ENCODE measurements around the gene MAP3K14. TPM values are rescaled to one million over a fixed set of nuclear protein-coding genes. Genes with fewer than 3 reads are reported as not detected.

The MAP3K14 gene
- total RNA-seq, 1 experiment from 2014 or later, result 7.8 TPM

GRCh38 chr17:45223539-45224528 is 93.0 kb downstream of the MAP3K14 start:
- Histone ChIP-seq H4K5ac (ENCODE audit: insufficient read length, low read depth, low read length) (no peak overlapping the region), H4K8ac (replicated peaks; ENCODE audit: insufficient read length, low read depth, low read length) (no peak overlapping the region), H4K20me1 (ENCODE audit: control insufficient read depth, insufficient read depth, insufficient read length) (no peaks in the 10 kb centered on the region), H3K9me3 (ENCODE audit: control insufficient read depth, low read depth, low read length) (no peaks in the 10 kb centered on the region), H3K4ac (ENCODE audit: low read depth, low read length) (no peak overlapping the region), H2BK15ac (ENCODE audit: low read depth, low read length) (no peak overlapping the region), H3K23me2 (ENCODE audit: insufficient read length, low read depth, low read length, poor library complexity, severe bottlenecking) (peaks cover 10% of the 10 kb centered on the region), H3K27me3 (ENCODE audit: insufficient read depth, low read length) (peaks cover 13% of the 10 kb centered on the region), H3T11ph (ENCODE audit: low read length) (no peak overlapping the region), H3K4me1 (ENCODE audit: insufficient read depth, low read length) (no peaks in the 10 kb centered on the region; the same call in 1 of the 2 replicates), H3K14ac (ENCODE audit: insufficient read depth, low read length) (no peak overlapping the region), H3K79me1 (ENCODE audit: insufficient read depth, low read depth, low read length, poor library complexity, severe bottlenecking) (no peaks in the 10 kb centered on the region), H3K4me2 (ENCODE audit: insufficient read depth, insufficient read length, low read length) (no peak overlapping the region), H2BK120ac (ENCODE audit: low read depth, low read length, poor library complexity, severe bottlenecking) (no peak overlapping the region), H2BK12ac (ENCODE audit: insufficient read length, low read depth, low read length) (no peak overlapping the region), H4K91ac (ENCODE audit: insufficient read length, low read depth, low read length) (no peak overlapping the region), H3K56ac (ENCODE audit: insufficient read length, low read depth, low read length) (no peak overlapping the region), H2BK5ac (ENCODE audit: insufficient read length, low read length) (no peak overlapping the region), H3K9ac (ENCODE audit: extremely low read depth, insufficient read length, low read length) (no peak overlapping the region), H2AK5ac (ENCODE audit: insufficient read length, low read length) (no peak overlapping the region), H3K18ac (ENCODE audit: insufficient read length, low read depth, low read length) (no peak overlapping the region), H3K79me2 (ENCODE audit: insufficient read depth, low read length) (no peaks in the 10 kb centered on the region), H2AFZ (ENCODE audit: low read length) (no peak overlapping the region), H3K23ac (ENCODE audit: insufficient read length, low read depth, low read length) (no peak overlapping the region), H3K27ac (ENCODE audit: insufficient read length, low read depth, low read length) (no peak overlapping the region), H2BK20ac (ENCODE audit: low read depth, low read length, poor library complexity, severe bottlenecking) (no peak overlapping the region)
- Mint-ChIP-seq H3K4me1 (peaks cover 26 to 52% of the 10 kb centered on the region in 2 experiments), H3K4me3 (peak overlapping the region in 1 of 2 experiments; percentile 61; a peak in 1 of 5 replicates), H3K36me3 (ENCODE audit: insufficient read depth in 1 of 3, low read depth in 3 of 3) (no peaks in the 10 kb centered on the region), H3K27me3 (ENCODE audit: low read depth) (peaks cover 66% of the 10 kb centered on the region), H3K9me3 (no peaks in the 10 kb centered on the region; a peak in 1 of 5 replicates), H3K27ac (no peak overlapping the region)
- DNase-seq, result no peak
- WGBS (ENCODE audit: extremely low coverage, insufficient read length, low lambda C conversion rate), result no CpG with 5 or more reads among the region's 12 CpGs
- TF ChIP-seq, protein P1, sequence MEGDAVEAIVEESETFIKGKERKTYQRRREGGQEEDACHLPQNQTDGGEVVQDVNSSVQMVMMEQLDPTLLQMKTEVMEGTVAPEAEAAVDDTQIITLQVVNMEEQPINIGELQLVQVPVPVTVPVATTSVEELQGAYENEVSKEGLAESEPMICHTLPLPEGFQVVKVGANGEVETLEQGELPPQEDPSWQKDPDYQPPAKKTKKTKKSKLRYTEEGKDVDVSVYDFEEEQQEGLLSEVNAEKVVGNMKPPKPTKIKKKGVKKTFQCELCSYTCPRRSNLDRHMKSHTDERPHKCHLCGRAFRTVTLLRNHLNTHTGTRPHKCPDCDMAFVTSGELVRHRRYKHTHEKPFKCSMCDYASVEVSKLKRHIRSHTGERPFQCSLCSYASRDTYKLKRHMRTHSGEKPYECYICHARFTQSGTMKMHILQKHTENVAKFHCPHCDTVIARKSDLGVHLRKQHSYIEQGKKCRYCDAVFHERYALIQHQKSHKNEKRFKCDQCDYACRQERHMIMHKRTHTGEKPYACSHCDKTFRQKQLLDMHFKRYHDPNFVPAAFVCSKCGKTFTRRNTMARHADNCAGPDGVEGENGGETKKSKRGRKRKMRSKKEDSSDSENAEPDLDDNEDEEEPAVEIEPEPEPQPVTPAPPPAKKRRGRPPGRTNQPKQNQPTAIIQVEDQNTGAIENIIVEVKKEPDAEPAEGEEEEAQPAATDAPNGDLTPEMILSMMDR (conservative IDR thresholded peaks at IDR 0.05), result peak; percentile 23; the same call in 1 of the 3 replicates
